ENCODE measurements around the gene MDM2. TPM values are rescaled to one million over a fixed set of nuclear protein-coding genes. Genes with fewer than 3 reads are reported as not detected.

The MDM2 gene
- total and polyA plus RNA-seq, 2 donors (not counting 3 experiments of a cell fraction or from before 2014, with no cell fraction given): 16.7 to 270 TPM

DNA sequence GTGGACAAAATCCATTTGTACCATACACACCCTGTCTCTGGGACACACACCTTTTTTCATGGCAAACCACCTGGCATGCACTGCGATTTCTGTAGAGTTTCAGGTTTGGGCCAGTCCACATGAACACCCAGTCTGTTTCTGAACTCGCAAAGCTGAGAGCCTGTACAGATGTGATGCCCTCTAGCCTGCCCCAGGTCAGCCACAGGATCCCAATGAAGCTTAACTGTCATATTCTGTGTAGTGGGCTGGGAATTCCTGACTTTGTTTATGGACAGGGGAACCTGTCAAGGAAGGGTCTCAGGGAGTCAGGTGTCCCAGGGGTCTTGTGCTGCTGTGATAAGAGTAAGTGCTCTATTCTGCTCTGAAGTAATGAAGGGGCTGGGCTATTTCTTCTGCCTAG lies 85.2 kb downstream of the MDM2 start:
- Histone ChIP-seq H3K36me3 (ENCODE audit: control insufficient read depth in 2 of 2, extremely low read depth in 1 of 2, insufficient read depth in 2 of 2, low read length in 2 of 2) (no peaks in the 10 kb centered on the region), H3K4me2 (ENCODE audit: insufficient read depth, low read length) (no peak overlapping the region), H3K9ac (replicated peaks; ENCODE audit: extremely low read depth, insufficient read depth, low read length) (no peak overlapping the region), H3K4me1 (ENCODE audit: control insufficient read depth, extremely low read depth, insufficient read depth, low read length) (no peaks in the 10 kb centered on the region), H3K4me3 (replicated peaks in 1 of 3; ENCODE audit: insufficient read depth in 1 of 3, low read depth in 1 of 3, low read length in 3 of 3) (no peak overlapping the region), H3K79me2 (ENCODE audit: control insufficient read depth, insufficient read depth, low read length) (no peaks in the 10 kb centered on the region), H2AFZ (ENCODE audit: low read depth, low read length) (no peak overlapping the region), H3K9me1 (replicated peaks; ENCODE audit: control insufficient read depth, extremely low read depth, insufficient read depth, low read length) (no peaks in the 10 kb centered on the region), H3K27ac (ENCODE audit: insufficient read depth, low read depth, low read length) (no peak overlapping the region), H3K27me3 (ENCODE audit: control insufficient read depth in 2 of 2, insufficient read depth in 2 of 2, low read length in 2 of 2) (peaks cover 6 to 11% of the 10 kb centered on the region in 2 experiments), H3K9me3 (replicated peaks; ENCODE audit: control insufficient read depth, insufficient read depth, low read length) (no peaks in the 10 kb centered on the region), H4K20me1 (replicated peaks; ENCODE audit: control insufficient read depth, extremely low read depth, insufficient read depth, low read length) (no peaks in the 10 kb centered on the region)
- DNase-seq (ENCODE audit: low read depth, low spot score) (no peak), FAIRE-seq (no peak)
- intact Hi-C loops (cut with micrococcal nuclease): no loop called here
- ChIA-PET POLR2A (no interaction called here), CTCF (no interaction called here)
- TF ChIP-seq FOS (IDR thresholded peaks at IDR 0.05; ENCODE audit: borderline replicate concordance, insufficient read depth, low read length) (no peak), POLR2AphosphoS5 (IDR thresholded peaks at IDR 0.05; ENCODE audit: insufficient read depth, low read depth, low read length) (no peak), CTCF (IDR thresholded peaks at IDR 0.05; ENCODE audit: extremely low read depth in 1 of 2, insufficient read depth in 1 of 2, low read depth in 1 of 2, low read length in 2 of 2) (no peak), JUN (IDR thresholded peaks at IDR 0.05; ENCODE audit: borderline replicate concordance, insufficient read depth, insufficient read length, low read depth) (no peak), GATA2 (IDR thresholded peaks at IDR 0.05; ENCODE audit: insufficient read depth, insufficient read length, low read depth, low read length) (no peak), POLR2A (IDR thresholded peaks at IDR 0.05; ENCODE audit: low read depth, low read length) (no peak), MYC (IDR thresholded peaks at IDR 0.05; ENCODE audit: low read depth, low read length) (no peak), EZH2 (IDR thresholded peaks at IDR 0.05; ENCODE audit: borderline replicate concordance, low read depth, low read length, severe bottlenecking) (no peak), MAX (IDR thresholded peaks at IDR 0.05; ENCODE audit: insufficient read depth, insufficient read length) (no peak)
- dilution Hi-C loops (cut with MboI; ENCODE audit: extremely low pct_ligation_motif_present, low sequenced_read_pairs): no loop called here
- no TSS peak for BruUV-seq (replicated peaks)
